Measurements from ENCODE around the gene DIPK1B.

- TF ChIP-seq POLR2A (IDR thresholded peaks at IDR 0.05) (no peak), CTCF (IDR thresholded peaks at IDR 0.05) (no peak), POLR2AphosphoS5 (IDR thresholded peaks at IDR 0.05) (no peak)
Observed at GRCh38 chr9:136718345-136719194, 6.2 kb downstream of the DIPK1B start.
